CD14-positive monocyte (primary cell): Measurements from ENCODE around the gene MECR. TPM values are rescaled to one million over a fixed set of nuclear protein-coding genes. Genes with fewer than 3 reads are reported as not detected.

Experiments used
- DNase-seq, 3 donors: peaks; one replicate each; pipeline ENCODE4 v3.0.0-alpha.2; 2011 to 2022
- H2AFZ ChIP-seq: 2 replicates; pipeline ENCODE4 v1.6.0; 2012; ENCODE audit warnings: mild to moderate bottlenecking, low read depth, low read length, inconsistent platforms; ENCODE audit not compliant: insufficient read depth, poor library complexity, severe bottlenecking
- H3K27ac ChIP-seq, 2 donors: 1 replicate in 1 of 2; 2 replicates in 1 of 2; pipeline ENCODE4 v1.5.1; 2012 to 2013; ENCODE audit warnings: low read length in 2 of 2, control low read depth in 1 of 2, inconsistent platforms in 1 of 2, low read depth in 1 of 2, mild to moderate bottlenecking in 1 of 2
- H3K27me3 ChIP-seq, 2 donors: one replicate each; pipeline versions ENCODE4 v1.6.0 to v1.6.1; 2011 to 2013; ENCODE audit warnings: low read length in 2 of 2; ENCODE audit not compliant: control insufficient read depth in 2 of 2, insufficient read depth in 2 of 2
- H3K36me3 ChIP-seq, 2 donors: replicated peaks in 1 of 2; 1 replicate in 1 of 2; 2 replicates in 1 of 2; pipeline versions ENCODE4 v1.5.1 to v1.6.1; 2012 to 2013; ENCODE audit warnings: low read length in 2 of 2, control low read depth in 1 of 2, inconsistent platforms in 1 of 2, mild to moderate bottlenecking in 1 of 2; ENCODE audit not compliant: insufficient read depth in 2 of 2, control insufficient read depth in 1 of 2
- H3K4me1 ChIP-seq, 2 donors: 1 replicate in 1 of 2; 2 replicates in 1 of 2; pipeline versions ENCODE4 v1.5.1 to v1.6.1; 2012 to 2013; ENCODE audit warnings: low read length in 2 of 2, control low read depth in 1 of 2, inconsistent platforms in 1 of 2, mild to moderate bottlenecking in 1 of 2, moderate library complexity in 1 of 2; ENCODE audit not compliant: insufficient read depth in 2 of 2, control insufficient read depth in 1 of 2
- H3K4me2 ChIP-seq: replicated peaks from 2 replicates; pipeline ENCODE3; 2012; ENCODE audit warnings: low read length, moderate library complexity, mild to moderate bottlenecking; ENCODE audit not compliant: poor library complexity, severe bottlenecking; ENCODE audit errors: extremely low read depth
- H3K4me3 ChIP-seq, 3 experiments: fragments of 200-600 bp in 1 of 3; sonication (generic) in 1 of 3; replicated peaks in 1 of 3; 1 replicate in 2 of 3; 2 replicates in 1 of 3; pipeline ENCODE4 v1.5.1; 2011 to 2013; ENCODE audit warnings: low read length in 3 of 3, mild to moderate bottlenecking in 3 of 3, control low read depth in 2 of 3, low read depth in 2 of 3, inconsistent platforms in 1 of 3, moderate library complexity in 1 of 3
- H3K79me2 ChIP-seq: 2 replicates; pipeline ENCODE4 v1.6.0; 2012; ENCODE audit warnings: mild to moderate bottlenecking, control low read depth, inconsistent platforms, low read length, moderate library complexity; ENCODE audit not compliant: insufficient read depth
- H3K9ac ChIP-seq: 2 replicates; pipeline ENCODE4 v1.6.0; 2017; ENCODE audit warnings: low read length, mild to moderate bottlenecking; ENCODE audit not compliant: insufficient read depth, poor library complexity, severe bottlenecking
- H3K9me3 ChIP-seq, 2 donors: replicated peaks in 1 of 2; 1 replicate in 1 of 2; 2 replicates in 1 of 2; pipeline versions ENCODE4 v1.5.1 to v1.6.1; 2012 to 2013; ENCODE audit warnings: low read length in 2 of 2, control low read depth in 1 of 2; ENCODE audit not compliant: control insufficient read depth in 1 of 2, insufficient read depth in 1 of 2
- H4K20me1 ChIP-seq: 2 replicates; pipeline ENCODE4 v1.6.0; 2012; ENCODE audit warnings: mild to moderate bottlenecking, low read length, control low read depth, moderate library complexity; ENCODE audit not compliant: insufficient read depth
- H3K27ac Mint-ChIP-seq, 7 donors: one replicate each; pipeline ENCODE4 v1.8.0; 2020; ENCODE audit warnings: mild to moderate bottlenecking in 7 of 7, mixed read lengths in 7 of 7, moderate library complexity in 6 of 7, inconsistent platforms in 2 of 7
- H3K27me3 Mint-ChIP-seq, 3 donors: one replicate each; pipeline ENCODE4 v1.8.0; 2021 to 2022; ENCODE audit warnings: low read depth in 3 of 3, mild to moderate bottlenecking in 3 of 3, mixed read lengths in 3 of 3, moderate library complexity in 3 of 3, inconsistent platforms in 1 of 3
- H3K36me3 Mint-ChIP-seq, 2 donors: one replicate each; pipeline ENCODE4 v1.8.0; 2020; ENCODE audit warnings: mixed read lengths in 2 of 2, inconsistent platforms in 1 of 2, mild to moderate bottlenecking in 1 of 2
- H3K4me1 Mint-ChIP-seq: one replicate; pipeline ENCODE4 v1.8.0; 2020; ENCODE audit warnings: mild to moderate bottlenecking, mixed read lengths
- H3K4me3 Mint-ChIP-seq, 2 donors: one replicate each; pipeline ENCODE4 v1.8.0; 2020; ENCODE audit warnings: mild to moderate bottlenecking in 2 of 2, mixed read lengths in 2 of 2, moderate library complexity in 1 of 2
- H3K9me3 Mint-ChIP-seq, 7 donors: one replicate each; pipeline ENCODE4 v1.8.0; 2020 to 2022; ENCODE audit warnings: mixed read lengths in 7 of 7, mild to moderate bottlenecking in 6 of 7, moderate library complexity in 6 of 7, inconsistent platforms in 2 of 7
- CTCF ChIP-seq: fragments of 200-600 bp; IDR thresholded peaks from one replicate; pipeline ENCODE4 v1.8.0; 2022; ENCODE audit warnings: antibody characterized with exemption, mild to moderate bottlenecking
- WGBS: methylation state at CpG from one replicate; pipeline ENCODE4 v1.1.5; 2013; ENCODE audit warnings: missing lambda C conversion rate; ENCODE audit not compliant: insufficient coverage; 5-methylcytosine and 5-hydroxymethylcytosine counted together
- intact Hi-C, 2 donors: fragments of 100-400 bp; cut with micrococcal nuclease; formaldehyde crosslinking; loops; one replicate each; pipeline versions ENCODE4 v1.15.0 to v1.15.1; 2023
- polyA plus RNA-seq, 3 donors: library from polyadenylated mRNA; depleted of rRNA in 1 of 3; unstranded in 2 of 3; stranded (reverse) in 1 of 3; fragments of 300-500 nt in 2 of 3; fragments of >200 nt in 1 of 3; fragmentation: Illumina TruSeq in 2 of 3; gene quantifications; 1 replicate in 2 of 3; 2 replicates in 1 of 3; pipeline ENCODE4 v1.2.3, GENCODE V29; 2012 to 2021

MECR gene
- polyA plus RNA-seq, 3 donors = 6.3 to 8.5 (median 7.5) TPM

- TF ChIP-seq CTCF = no peak
- H3K27ac Mint-ChIP-seq = no peak overlapping the region
- H3K9ac ChIP-seq = no peak overlapping the region
- peaks cover 34 to 41% of the 10 kb centered on the region in 2 donors for H3K36me3 Mint-ChIP-seq
- H3K9me3 Mint-ChIP-seq = peaks cover 0 to 2% (median 0%) of the 10 kb centered on the region in 7 donors
- no peaks in the 10 kb centered on the region for H3K79me2 ChIP-seq
- H3K27me3 Mint-ChIP-seq = no peaks in the 10 kb centered on the region
- WGBS = 97% methylated on average over 5 of the region's 5 CpGs
- H2AFZ ChIP-seq = no peak overlapping the region
- no peak overlapping the region for H3K27ac ChIP-seq
- H3K27me3 ChIP-seq = no peaks in the 10 kb centered on the region
- H3K36me3 ChIP-seq = peaks cover 25 to 50% of the 10 kb centered on the region in 2 donors
- no peak overlapping the region for H3K4me3 Mint-ChIP-seq
- no peak for DNase-seq
- H3K4me1 Mint-ChIP-seq = no peaks in the 10 kb centered on the region
- no peaks in the 10 kb centered on the region for H3K9me3 ChIP-seq
- H3K4me3 ChIP-seq = no peak overlapping the region
- intact Hi-C loops = loop anchor here in 1 of 2 donors (10.0 kb wide), 1 partner anchor 424 kb away; no protein-coding TSS in a partner anchor
- no peaks in the 10 kb centered on the region for H4K20me1 ChIP-seq
- H3K4me1 ChIP-seq = no peaks in the 10 kb centered on the region
- no peak overlapping the region for H3K4me2 ChIP-seq
These were observed 21.6 kb downstream of the MECR start for GRCh38 chr1:29209173-29209572.

- H4K20me1 ChIP-seq = no peaks in the 10 kb centered on the region
- no peaks in the 10 kb centered on the region for H3K9me3 ChIP-seq
- no peaks in the 10 kb centered on the region for H3K4me1 Mint-ChIP-seq
- no peak overlapping the region for H3K27ac Mint-ChIP-seq
- H3K4me3 ChIP-seq = no peak overlapping the region
- H3K27ac ChIP-seq = no peak overlapping the region
- H3K4me3 Mint-ChIP-seq = no peak overlapping the region
- peaks cover 35 to 42% of the 10 kb centered on the region in 2 donors for H3K36me3 Mint-ChIP-seq
- H2AFZ ChIP-seq = no peak overlapping the region
- no peak overlapping the region for H3K9ac ChIP-seq
- H3K27me3 ChIP-seq = no peaks in the 10 kb centered on the region
- no peaks in the 10 kb centered on the region for H3K27me3 Mint-ChIP-seq
- DNase-seq = no peak
- H3K4me1 ChIP-seq = no peaks in the 10 kb centered on the region
- intact Hi-C loops = loop anchor here in 1 of 2 donors (10.0 kb wide), 1 partner anchor 424 kb away; no protein-coding TSS in a partner anchor
- WGBS = no CpG with 5 or more reads among the region's 4 CpGs
- TF ChIP-seq CTCF = no peak
- no peaks in the 10 kb centered on the region for H3K79me2 ChIP-seq
- H3K9me3 Mint-ChIP-seq = peaks cover 0 to 2% (median 0%) of the 10 kb centered on the region in 7 donors
- no peak overlapping the region for H3K4me2 ChIP-seq
- H3K36me3 ChIP-seq = peaks cover 23 to 47% of the 10 kb centered on the region in 2 donors
These were observed 22.3 kb downstream of the MECR start for GRCh38 chr1:29208442-29208841.
